ENCODE data around the gene NECAB2.

The NECAB2 gene

GRCh38 chr16:83952940-83953795 lies 14.9 kb upstream of the NECAB2 start, which contains the start of gene OSGIN1:
OSGIN1 (plus strand) TSS chr16:83953240; CDS start chr16:83957672, 4,432 bp downstream.
- peak; percentile 38 for DNase-seq

GRCh38 chr16:83953796-83954576 lies 14.1 kb upstream of the NECAB2 start:
- no peak for DNase-seq

GRCh38 chr16:83954577-83955016 lies 13.4 kb upstream of the NECAB2 start:
- DNase-seq, result no peak

- DNase-seq, result no peak
Measured at GRCh38 chr16:83955218-83956130, 12.6 kb upstream of the NECAB2 start.

- DNase-seq, result no peak
Measured at GRCh38 chr16:83956336-83957289, 11.4 kb upstream of the NECAB2 start.

GRCh38 chr16:83957296-83957855 lies 10.7 kb upstream of the NECAB2 start:
- DNase-seq, result no peak

GRCh38 chr16:83958137-83958845 lies 9.8 kb upstream of the NECAB2 start:
- no peak for DNase-seq

- no peak for DNase-seq
Measured at GRCh38 chr16:83958846-83959565, 9.0 kb upstream of the NECAB2 start.

GRCh38 chr16:83959656-83960434 lies 8.2 kb upstream of the NECAB2 start:
- no peak for DNase-seq

- DNase-seq, result no peak
Measured at GRCh38 chr16:83960521-83961249, 7.4 kb upstream of the NECAB2 start.

- no peak for DNase-seq
Measured at GRCh38 chr16:83961591-83961990, 6.5 kb upstream of the NECAB2 start.

- DNase-seq, result no peak
Measured at GRCh38 chr16:83963277-83964119, 4.5 kb upstream of the NECAB2 start.

GRCh38 chr16:83964684-83965443 lies 3.2 kb upstream of the NECAB2 start:
- DNase-seq, result no peak

- DNase-seq, result no peak
Measured at GRCh38 chr16:83965444-83966152, 2.4 kb upstream of the NECAB2 start.

GRCh38 chr16:83966153-83966696 lies 1.8 kb upstream of the NECAB2 start:
- no peak for DNase-seq

- no peak for DNase-seq
Measured at GRCh38 chr16:83967091-83967490, 953 bp upstream of the NECAB2 start.
